ENCODE measurements around the gene DCAF17.
"Not testable (repeated sequence)": the region's sequence is repeated elsewhere in the genome, so short reads cannot be mapped to it uniquely, and the experiment has no call there.

DCAF17 gene

DNA sequence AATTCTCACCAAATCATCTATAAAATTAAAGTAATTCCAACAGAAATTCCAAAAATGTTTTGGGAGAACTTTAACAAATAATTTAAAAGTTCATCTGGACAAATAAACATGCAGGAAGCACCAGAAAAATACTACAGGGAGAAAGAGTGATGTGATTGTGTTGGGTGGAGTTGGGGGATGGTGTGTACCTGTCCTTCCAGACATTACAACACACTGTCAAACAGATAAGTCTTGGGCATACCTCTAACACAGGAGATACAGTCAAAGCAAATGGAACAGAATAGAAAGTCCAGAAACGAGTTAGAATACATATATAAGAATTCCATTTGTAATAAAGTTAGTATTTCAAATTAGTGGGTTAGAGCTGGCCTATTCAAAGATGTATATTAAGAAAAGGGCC, 22.8 kb upstream of the DCAF17 start:
- no peak for DNase-seq (ENCODE audit: low spot score)

DNA sequence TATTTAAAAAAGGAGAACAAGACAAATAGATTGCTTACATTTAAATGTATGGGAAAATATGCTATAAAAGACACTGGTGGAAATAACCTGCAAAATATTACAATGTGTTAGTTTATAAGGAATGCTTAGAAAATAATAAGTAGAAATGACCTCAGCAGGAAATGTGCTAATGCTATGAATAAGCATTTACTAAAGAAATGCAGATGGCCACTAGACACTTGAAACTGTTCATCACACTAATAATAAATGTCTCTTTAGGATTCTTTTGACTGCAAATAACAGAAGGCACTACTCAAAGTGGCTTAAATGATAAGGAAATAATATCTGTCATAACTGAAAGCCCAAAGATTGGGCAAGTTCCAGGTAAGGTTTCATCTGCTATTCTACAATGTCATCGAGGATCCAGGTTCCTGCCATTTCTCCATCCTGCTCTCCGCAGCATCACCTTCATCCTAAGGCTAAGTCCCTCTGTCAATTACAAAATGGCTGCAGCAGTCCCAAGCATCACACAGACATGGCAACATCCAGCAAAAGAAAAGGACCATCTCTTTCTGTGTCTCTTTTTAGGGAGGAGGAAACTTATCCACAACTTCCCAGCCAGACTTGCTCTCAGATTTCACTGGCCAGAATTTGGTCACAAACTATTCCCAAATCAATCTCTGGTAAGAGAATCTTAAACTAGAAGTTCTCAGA, 22.1 kb upstream of the DCAF17 start:
- no peak for DNase-seq (ENCODE audit: low spot score)

DNA sequence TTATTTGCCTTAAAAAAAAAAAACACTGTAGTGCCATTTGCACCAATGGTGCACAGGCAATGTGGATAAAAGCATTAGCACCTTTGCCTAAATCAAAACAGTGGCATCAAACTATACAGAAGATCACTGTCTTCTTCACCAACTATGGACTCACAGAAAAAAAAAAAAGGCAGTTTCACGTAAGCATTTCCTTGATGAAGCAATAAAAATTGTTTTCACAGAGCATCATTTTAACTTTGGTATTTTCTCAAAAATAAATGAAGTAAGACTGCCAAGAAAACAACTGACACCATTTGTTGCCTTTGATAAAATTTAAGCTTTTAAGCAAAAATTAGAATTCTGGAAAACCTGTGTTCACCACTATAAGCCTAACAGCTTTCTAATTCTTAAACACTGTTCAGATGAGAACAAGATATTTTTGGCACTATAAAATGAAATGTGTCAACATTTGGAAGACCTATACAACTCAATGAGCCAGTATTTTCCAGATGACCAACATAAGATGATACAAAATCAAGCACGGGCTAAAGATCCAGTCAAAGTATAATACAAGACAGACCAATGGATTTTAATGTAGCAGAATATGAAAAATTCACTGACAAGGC, 21.4 kb upstream of the DCAF17 start:
- no peak for DNase-seq (ENCODE audit: low spot score)

DNA sequence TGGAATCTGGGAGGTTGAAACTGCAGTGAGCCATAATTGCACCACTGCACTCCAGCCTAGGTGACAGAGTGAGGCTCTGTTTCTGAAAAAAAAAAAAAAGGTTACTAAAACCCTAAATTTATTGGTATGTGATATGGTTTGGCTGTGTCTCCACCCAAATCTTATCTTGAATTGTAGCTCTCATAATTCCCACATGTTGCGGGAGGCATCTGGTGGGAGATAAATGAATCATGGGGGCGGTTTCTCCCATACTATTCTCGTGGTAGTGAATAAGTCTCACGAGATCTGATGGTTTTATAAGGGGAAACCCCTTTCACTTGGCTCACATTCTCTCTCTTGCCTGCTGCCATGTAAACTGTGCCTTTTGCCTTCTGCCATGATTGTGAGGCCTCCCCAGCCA, 19.4 kb upstream of the DCAF17 start:
- DNase-seq (ENCODE audit: low spot score), result not testable (repeated sequence)

DNA sequence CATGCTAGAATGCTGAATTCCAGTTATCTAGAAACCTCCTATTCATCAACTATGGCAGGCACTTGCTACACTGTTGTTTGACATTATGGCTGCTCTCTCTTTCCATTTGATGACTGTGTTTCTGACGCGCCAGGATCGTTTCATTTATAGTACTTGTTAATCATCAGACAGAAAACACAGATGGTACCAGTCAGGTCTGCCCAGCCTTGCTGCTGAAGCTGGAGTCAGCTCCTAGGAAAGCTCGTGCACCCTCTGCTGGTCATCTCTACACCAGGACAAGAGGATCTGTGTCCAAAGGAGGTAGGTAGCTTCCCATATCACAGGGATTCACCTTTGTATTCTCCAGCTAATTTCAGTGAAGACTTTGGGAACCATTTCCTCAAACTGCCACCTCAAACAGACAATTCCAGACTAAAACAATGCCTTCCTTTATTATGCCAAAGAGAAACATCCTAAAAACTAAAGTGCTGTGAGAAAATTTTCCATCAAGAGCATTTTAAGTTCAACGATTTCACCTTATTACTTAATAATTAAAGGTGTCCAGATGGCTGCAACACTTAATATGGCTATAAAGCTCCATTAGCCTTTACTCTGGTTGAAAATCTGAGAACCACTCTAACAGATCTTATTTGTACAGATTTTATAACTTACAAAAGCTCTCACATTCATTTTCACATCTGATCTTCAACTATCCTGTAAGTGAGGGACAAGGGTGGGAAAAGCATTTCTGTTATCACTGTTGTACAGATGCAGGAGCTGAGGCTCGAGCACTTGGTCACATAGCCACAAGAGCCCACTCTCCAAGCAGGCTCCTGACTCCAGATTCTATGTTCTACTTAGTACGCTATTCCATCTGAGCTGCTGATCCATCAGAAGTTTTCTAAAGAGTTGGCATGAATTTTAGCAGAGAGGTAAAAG, 17.8 kb upstream of the DCAF17 start:
- DNase-seq (ENCODE audit: low spot score), result peak; percentile 82

DNA sequence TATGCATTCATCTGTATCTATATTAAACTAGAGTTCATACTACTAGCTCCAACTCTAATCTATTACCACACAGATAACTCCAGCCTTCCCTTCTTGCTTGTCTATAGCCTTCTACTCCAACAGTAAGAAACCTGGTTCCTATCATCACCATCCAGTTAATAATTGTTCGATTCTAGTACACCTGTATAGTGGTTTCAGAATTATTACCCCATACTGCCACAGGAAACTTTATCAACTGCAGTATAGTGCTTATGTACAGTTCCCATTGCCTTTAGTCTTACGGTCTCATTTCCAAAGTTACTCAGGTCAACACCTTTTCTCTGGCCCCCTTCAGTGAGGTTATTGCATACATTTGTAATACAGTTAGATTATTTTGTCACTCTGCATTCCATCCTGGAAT, 14.7 kb upstream of the DCAF17 start:
- DNase-seq (ENCODE audit: low spot score), result no peak

DNA sequence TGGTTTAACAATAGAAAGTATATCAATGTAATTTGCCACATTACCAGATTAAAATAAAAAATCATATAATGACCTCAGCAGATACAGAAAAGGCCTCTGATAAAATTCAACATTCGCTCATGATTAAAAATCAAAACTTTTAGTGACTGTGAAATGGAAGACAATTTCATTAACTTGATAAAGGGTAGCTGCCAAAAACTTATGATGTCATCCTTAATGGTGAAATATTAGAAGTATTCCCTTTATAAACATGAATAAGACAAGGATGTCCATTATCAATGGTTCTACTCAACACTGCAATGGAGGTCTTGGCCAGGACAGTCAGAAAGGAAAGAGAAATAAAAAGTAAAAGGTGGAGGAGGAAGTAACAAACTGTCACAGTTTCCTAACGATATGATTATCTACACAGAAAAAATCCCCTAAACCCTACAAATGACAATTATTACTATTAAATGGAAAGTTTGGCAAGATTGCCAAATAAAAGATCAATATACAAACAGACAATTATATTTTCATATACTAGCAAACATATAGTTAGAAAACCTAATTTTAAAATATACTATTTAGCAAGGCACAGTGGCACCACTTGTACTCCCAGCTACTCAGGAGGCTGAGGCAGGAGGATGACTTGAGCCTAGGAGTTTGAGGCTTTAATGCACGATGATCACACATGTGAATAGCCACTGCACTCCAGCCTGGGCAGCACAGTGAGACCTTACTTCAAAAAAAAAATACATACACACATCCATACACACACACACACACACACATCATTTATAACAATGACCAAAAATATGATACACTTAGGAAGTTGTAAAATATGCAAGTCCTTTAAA, 13.1 kb upstream of the DCAF17 start:
- DNase-seq (ENCODE audit: low spot score), result no peak

DNA sequence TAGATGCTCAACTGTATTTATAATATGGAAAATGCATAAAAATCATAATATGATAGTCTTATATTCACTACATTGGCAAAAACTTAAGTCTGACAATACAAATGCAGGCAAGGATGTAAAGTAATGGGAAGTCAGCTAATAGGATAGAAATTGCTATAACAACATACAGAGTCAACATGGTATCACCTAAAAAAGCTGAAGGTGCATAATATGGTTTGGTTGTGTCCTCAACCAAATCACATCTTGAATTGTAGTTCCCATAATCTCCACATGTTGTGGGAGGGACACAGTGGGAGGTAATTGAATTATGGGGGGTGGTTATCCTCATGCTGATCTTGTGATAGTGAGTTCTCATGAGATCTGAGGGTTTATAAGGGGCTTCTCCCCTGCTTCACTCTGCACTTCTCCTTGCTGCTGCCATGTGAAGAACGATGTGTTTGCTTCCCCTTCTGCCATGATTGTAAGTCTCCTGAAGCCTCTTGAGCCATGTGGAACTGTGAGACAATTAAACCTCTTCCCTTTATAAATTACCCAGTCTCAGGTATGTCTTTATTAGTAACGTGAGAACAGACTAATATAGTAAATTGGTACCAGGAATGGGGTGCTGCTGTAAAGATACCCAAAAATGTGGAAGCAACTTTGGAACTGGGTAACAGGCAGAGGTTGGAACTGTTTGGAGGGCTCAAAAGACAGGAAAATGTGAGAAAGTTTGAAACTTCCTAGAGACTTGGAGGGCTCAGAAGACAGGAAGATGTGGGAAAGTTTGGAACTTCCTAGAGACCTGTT, 11.1 kb upstream of the DCAF17 start:
- DNase-seq (ENCODE audit: low spot score), result not testable (repeated sequence)

DNA sequence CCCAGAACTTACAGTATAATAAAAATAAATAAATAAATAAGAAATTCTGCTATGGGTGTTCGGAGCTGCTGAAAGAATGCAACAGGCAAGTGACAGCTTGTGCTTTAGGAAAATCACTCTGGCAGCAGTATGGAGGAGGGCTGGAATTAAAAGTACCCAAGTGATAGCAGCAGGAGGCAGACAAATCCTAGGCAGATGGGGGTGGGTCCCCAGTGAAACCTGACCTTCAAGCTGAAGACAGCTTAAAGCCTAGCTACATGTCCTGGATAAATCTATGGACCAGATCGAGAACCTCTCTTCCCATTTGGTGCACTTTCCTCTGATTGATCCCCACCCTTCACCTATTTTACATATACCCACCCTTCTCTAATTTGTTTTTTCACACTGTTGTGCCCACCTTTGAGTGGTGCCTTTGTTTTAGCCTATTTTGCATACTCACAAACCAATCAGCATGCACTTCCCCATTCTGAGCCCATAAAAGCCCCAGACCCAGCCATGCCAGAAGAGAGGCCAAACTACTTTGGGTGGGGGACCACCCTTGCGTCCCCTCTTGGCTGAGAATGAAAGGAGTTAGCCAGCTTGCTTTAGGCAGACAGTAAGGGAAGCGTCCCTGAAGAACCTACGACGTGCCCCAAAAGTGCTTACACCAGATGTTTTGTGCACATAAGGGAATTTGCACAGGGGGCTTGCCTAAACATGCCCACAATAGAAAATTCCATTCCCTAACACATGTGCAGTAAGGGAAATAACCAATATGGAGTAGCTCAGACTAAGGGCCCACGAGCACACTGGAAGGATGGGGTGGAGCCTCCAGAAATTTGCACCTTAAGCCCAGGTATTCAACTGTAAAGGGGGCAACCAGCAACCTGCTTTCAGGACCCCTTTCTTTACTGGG, 3.3 kb upstream of the DCAF17 start:
- no peak for DNase-seq (ENCODE audit: low spot score)

DNA sequence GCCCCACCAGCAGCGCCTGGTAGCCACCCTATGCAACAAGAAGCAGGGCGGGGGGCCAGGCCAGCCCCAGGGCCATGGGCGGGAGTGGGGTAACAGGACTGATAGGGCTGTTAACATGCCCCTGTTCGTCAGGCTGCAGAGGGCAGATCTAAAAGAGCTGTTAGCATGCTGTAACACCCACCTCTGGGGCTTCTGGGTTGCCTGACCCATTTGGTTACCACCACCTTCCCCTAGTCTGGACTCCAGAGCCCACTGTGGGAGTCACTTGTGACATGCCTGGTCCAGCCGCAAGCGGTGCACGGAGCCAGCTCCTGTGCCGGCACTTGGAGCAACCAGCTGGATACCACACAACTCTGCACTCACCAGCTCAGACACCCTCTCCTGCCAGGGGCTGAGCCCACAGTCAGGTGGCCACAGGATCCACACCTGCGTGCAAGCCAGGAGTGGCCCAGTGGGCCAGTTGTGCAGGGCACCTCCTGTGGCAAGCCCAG, 2.3 kb upstream of the DCAF17 start:
- DNase-seq (ENCODE audit: low spot score), result no peak

DNA sequence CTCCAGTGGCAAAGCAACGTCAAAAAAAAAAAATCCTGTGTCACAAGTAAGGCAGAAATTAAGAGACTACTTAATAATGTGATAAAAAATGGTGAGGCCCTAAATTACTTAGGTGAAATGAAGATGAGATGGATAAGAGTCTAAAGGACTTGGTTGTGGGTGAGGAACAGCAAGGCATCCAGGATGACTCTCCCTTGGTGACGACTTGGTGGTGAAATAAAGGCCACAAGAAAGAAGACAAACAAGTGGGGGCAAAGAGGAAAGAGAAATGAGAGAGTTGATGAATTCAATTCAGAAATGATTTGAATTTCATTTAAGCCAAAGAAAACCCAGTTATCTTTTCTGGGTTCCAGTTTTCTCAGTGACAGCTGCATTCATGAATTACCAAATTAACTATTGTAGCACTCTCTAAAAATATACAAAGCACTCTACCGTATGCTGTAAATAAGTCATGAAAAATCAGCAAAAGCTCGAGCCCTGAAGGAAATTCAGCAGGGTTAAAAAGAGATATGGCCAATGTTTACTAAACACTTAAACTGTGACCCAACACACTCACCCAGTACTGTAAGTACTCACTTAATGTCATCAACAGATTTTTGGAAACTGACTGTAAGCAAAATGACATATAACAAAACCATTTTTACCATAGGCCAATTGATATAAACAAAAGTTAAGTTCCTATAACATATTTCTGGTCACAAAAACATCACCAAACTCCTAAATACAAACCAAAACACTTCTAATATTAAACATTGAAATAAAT, 1.6 kb upstream of the DCAF17 start:
- DNase-seq (ENCODE audit: low spot score), result no peak

DNA sequence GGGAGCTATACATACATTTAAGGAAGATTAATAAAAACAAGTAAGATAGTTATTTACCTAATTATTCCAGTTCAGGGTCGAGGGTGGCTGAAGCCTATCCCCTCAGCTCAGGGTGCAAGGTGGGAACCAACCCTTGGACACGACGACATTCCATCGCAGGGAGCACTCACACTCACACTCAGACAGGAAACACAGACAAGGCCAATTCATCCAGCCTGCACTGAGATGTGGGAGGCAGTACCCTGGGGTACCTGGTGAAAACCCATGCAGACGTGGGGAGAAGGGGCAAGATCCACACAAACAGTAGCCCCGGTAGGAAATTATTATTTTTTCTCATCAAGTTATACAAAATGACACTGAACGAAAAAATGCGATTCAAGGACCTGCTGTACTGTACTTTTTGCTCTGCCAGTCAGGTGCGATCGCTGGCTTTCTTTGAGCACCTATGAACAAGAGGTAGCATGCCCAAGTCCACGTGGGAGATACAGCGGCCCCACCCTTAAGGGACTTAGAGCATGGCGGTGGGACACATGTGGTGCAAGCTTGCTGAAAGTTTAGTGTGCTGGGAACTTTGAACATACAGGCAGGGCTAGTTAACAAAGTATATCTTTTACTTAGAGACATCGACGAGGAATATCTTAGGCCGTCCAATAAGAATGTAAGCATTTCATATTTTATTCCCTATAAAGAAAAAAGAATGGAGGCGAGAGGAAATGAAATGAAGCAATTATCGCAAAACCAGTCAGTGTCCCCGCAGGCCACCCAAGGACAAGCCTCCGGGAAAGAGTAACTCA, 860 bp upstream of the DCAF17 start:
- peak; percentile 30 for DNase-seq (ENCODE audit: low spot score)

DNA sequence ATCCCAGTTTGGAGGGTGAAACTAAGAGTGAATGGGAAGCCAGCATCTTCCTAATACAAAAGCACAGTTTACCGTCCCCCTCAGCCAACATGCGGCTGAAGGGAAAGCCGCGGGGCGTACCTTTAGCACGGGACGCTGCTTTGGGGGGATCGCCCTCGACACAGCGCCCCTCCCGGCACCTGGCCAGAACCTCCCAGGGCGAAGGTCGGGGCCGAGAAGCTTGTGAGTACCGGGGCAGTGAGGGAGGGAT, 338 bp upstream of the DCAF17 start, which contains the start of gene METTL8:
METTL8 (minus strand) TSS at position 228 of the 250 bp plus-strand sequence. CDS start 41,805 bp downstream, outside the sequence.
- DNase-seq (ENCODE audit: low spot score), result no peak

DNA sequence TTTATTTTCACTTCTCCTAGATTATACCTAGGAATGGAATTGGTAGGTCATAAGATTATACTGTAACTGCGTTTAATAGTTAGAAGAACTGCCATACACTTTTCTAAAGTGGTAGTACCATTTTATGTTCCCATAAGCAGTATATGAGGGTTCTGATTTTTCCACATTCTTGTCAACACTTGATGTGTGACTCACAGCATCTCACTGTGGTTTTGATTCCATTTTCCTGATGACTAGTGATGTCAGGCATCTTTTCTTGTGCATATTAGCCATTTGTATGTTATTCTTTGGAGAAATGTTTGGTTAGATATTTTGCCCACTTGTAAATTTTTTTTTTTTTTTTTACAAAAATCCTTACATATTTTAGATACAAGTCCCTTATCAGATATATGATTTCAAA, 2.3 kb downstream of the DCAF17 start:
- DNase-seq (ENCODE audit: low spot score), result no peak

DNA sequence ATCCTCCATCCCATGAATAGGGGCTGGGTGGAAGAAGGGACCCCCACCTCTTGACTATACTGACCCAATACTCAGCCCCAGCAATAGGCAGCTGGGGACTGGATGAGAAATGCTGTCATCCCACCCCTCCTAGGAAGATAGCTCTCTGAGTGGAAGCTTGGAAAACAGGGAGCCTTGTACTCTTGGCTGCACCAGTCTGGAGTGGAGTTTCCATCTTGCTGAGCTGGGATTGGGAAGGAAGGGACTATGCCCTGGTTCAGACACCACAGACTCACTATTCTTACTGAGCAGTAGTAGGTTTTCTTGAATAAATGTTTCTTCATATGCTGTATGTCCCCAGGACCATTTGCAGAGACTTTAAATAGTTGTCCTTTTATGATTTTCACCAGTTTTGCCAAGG, 7.4 kb downstream of the DCAF17 start:
- no peak for DNase-seq (ENCODE audit: low spot score)

DNA sequence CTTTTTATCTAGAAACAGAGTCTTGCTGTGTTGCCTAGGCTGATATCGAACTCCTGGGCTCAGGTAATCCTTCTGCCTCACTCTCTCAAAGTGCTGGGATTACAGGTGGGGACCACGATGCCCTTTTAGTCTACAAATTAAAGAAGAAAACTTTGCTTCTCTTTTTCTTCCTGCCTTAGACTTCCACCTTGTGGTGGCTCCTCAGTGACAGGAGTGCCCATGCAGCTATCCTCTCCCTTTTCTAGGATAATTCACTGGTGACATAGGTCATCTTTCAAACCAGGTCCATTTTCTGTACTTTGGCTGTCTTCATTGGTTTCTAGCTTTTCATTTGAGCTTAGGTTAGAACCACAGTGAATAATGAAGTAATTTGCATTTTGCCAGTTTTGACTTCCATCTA, 13.6 kb downstream of the DCAF17 start:
- no peak for DNase-seq (ENCODE audit: low spot score)

DNA sequence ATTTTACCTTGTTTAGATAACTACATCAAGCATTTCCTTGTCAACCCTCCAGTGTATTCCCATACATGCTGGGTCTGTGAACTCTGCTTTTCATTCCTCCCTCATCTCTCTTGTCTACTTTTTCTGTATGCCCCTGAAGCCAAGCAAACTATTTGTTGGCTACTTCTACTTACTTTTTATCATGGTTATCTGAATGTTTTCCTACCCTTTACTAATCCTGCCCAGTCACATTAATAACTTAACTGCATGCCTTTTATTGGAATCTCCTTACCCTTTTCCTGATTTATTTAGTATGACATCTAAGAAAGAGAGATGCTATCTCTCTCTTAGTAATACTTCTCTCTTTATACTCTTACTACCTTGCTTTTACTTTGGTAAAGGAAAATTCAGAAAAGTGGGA, 17.0 kb downstream of the DCAF17 start:
- DNase-seq (ENCODE audit: low spot score), result no peak

DNA sequence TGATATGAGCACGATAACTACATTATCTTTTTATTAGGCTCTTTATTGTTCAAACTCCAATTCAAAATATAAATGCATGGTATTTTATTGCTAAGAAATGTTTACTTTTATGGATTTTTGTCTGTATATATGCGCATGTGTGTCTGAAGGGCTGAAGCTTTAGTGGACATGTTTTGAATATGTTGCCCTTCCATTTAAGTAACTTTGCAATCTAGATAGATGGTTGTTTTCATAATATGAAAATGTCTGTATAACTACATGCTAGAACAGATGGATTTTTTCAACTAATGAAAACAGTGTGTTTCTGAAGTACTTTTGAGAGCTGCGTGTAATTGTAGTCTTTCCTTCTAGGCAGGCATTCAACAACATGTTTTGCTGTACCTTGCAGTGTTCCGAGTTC, 18.7 kb downstream of the DCAF17 start:
- no peak for DNase-seq (ENCODE audit: low spot score)

DNA sequence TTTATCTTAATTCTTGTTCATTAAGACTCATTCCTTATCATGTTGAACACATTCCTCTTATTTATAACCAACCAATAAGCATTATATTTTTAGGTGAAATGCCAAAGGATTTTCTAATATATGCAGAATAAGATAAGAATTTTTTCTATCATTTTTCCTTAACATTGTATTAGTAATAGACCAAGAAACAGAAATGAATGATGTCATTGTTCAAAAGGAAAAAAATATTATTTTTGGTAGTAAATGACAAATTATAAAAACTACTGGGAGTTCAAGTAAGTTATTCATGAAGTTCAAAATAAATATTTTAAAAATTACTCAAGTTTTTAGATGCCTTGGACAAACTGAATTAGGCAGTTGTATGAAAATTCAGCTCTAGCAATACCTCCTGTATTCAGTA, 25.5 kb downstream of the DCAF17 start:
- no peak for DNase-seq (ENCODE audit: low spot score)
